Measurements from ENCODE around the gene DSCAM.
"Not testable (repeated sequence)": the region's sequence is repeated elsewhere in the genome, so short reads cannot be mapped to it uniquely, and the experiment has no call there.

Gene DSCAM

DNA sequence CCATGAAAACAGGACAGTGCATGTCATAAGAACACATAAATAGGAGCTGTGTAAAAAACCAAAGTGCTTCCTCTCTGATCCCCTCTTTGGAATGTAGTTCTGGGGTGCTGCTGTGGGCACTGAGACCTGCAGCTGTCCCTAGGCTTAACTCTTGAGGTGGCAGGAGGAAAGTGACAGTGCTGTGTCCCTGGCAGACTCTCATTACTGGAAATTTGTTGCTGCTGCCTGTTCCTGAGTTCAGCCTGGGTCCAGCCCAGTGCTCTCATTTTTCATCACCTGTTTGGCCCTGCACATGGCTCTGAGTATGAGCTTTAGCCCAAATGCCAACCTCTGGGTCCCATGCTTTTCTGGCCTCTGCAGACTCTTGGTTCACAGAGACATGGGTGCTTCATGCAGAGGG is 329.3 kb downstream of the DSCAM start:
- DNase-seq: no peak

DNA sequence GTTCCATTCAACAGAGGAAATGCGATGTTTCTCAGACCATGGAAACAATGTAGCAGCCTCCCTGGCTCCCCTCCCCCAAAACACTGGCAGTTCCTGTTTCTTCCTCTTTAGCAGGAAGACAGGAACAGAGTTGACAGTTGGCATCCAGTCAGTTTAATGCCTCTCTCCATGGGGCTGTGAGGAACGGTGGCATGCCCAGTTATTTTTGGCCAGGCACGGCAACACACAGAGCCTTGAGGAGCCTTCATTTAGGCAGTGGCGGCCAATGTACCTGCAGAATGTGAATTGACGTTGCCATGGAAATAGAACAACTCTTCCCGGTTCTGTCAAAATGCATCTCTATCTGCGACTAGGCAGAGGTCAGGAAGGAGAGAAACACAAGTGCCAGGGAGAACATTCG is 330.6 kb downstream of the DSCAM start:
- no peak for DNase-seq

DNA sequence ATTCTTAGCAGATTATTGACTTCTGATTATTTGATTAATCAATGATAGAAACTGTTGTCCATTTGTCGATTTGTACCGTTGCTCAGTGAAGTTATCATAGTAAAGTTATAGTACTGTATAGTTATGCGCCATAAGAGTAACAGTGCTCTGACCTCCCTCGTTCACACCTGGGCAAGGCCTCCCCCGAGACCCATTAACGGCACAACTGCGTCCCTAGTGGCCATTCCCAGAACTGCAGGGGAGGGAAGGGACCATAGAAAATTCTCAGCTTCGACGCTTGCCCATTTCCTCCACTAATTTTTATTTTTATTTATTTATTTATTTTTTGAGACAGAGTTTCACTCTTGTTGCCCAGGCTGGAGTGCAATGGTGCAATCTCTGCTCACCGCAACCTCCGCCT is 334.4 kb downstream of the DSCAM start:
- no peak for DNase-seq

DNA sequence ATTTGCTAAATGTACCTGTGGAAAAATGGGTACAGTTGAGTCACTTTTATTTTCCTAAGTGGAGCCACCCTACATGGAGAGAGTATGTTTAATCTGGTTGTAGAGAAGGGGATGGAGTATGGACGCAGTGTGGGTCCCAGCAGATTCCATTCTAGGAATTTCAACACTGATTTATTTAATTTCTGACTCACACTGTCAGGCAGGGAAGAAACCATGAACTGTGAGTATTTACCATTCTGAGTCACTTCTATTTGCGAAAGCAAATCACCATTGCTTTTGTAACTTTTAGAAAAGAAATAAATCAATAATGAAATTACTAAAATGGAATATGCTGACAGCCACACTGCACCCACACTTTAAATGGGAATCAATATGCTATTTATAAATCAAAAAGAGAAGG is 339.0 kb downstream of the DSCAM start:
- DNase-seq: no peak

DNA sequence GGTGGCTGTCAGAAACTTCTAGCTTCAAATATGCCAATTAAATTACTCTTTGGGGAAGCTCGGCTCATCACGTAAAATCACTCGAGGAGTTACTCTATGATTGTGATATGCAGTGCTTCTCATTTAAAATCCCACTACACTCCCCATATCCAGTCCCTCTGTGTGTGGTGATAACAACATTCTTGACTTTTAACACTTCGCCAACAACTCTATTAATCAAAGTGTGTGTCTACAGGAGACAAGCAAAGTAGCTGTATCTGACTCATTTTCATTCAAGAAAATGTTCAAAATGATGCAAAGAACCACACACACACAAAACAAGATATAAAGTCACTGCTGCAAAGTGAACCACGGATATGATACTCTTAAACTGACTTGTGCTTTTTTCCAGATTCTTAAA is 341.3 kb downstream of the DSCAM start:
- DNase-seq: no peak

DNA sequence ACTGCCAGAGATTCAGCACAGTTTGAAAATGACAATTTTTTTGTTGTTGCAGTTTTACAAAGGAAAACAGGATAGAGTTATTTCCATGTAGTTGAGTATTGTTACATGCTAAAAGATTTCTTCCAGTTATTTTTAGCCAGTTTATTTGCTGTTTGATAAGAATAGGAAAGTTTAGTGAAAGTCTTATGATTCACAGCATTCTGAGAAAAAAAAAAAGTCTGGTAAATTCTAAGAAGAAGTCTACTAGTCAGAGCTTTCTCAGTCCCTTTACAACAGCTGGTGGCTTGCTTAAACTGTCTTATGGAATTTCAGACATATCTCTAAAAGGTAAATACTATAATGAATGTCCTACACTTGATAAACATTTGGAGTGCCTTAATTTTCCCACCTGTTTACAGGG is 341.7 kb downstream of the DSCAM start:
- DNase-seq: no peak

DNA sequence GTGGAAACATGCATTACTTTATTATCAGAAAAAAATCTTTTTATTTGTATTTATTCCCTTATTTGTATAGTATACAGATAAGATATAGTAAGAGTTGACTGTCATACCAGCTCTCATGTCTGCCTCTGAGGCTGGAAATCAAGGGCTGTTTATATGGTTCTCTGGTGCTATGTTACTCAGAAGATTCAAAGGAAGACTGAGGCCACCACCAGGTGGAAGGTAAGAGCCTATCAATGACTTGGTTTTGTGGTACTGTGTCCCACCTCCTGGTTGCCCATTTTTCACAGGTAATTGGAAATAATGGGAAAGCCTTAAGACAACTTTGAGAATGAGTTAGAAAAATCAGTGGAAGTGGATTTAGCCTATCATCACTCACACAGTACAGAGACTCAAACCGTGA is 342.1 kb downstream of the DSCAM start:
- no peak for DNase-seq

DNA sequence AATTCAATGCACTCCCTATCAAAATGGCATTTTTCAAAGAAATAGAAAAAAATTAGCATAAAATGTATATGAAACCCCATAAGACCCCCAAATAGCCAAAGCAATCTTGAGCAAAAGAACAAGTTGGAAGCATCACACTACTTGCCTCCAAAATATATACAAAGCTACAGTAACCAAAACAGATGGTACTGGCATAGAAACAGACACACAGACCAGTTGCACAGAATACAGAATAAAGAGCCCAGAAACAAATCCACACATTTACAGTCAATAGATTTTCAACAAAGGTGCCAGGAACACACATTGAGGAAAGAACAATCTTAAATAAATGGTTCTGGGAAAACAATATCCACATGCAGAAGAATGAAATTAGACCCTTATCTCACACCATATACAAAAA is 350.8 kb downstream of the DSCAM start:
- DNase-seq: no peak

DNA sequence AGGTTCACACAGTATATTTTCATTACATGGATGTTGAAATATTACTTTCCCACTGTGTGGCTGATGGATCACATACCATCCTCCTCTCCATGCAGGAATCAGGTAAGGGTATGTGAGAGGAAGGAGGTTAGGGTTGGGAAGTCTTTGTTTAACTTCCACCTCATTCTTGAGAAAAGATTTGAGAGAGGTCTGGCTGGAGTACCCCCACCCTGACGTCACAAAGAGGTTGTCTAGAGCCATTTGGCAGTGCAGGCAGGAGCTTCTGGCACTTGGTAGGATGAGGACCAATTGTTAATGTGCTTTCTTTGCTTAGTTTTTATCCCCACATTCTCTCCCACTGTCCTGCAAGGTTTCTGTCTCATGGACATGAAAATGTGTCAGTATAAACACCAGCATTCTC is 356.6 kb downstream of the DSCAM start:
- DNase-seq: no peak

DNA sequence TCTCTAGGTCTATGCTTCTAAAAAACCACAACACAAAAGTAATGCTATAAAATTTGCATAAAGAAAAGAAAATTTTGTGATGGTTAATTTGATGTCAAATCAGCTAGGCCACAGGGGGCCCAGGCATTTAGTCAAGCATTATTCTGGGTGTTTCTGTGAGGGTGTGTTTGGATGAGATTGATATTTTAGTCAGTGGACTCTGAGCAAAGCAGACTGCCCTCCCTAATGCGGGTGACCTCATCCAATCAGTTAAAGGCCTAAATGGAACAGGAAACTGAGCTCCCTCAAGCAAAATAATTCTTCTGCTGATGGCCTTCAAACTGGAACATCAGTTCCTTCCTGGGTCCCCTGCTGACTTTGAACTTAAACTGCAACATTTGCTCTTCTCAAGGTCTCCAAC is 358.0 kb downstream of the DSCAM start:
- no peak for DNase-seq

DNA sequence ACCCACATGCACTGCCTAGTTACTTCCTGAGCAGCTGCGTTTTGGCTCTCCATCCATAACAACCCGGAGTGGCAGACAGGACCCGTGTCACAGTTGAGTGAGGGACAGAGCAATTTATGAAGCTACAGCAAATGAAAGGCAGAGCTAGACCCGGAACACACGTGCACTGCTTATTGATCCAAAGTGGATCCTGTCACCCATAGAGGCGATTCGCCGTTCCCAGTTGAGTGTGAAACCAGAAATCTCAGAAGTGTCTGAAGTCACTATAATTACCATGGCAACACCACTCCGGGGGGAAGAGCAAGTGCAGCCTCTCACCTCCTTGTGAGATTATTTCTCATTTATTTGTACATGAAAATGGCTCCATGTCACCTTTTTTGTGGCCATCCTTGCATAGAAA is 365.2 kb downstream of the DSCAM start:
- DNase-seq: no peak

DNA sequence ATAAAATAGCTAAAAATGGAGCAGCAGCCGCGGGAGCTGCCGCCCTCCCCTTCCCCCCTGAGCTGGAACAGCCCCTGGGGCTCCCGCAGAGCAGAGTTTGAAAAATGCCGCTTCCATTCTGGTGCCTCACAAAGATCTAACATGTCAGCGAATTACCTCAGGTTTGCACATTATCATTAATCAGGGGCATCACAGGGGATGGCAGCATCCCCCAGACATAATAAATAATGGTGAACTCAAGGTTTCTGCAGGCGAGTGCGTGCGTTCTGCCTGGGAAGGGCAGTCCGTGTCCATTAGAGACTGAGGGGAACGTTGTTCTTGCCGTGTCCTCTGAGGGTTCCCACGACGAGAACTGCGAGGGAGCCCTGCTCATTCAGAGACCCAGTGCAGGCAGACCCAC is 372.4 kb downstream of the DSCAM start:
- DNase-seq: no peak

DNA sequence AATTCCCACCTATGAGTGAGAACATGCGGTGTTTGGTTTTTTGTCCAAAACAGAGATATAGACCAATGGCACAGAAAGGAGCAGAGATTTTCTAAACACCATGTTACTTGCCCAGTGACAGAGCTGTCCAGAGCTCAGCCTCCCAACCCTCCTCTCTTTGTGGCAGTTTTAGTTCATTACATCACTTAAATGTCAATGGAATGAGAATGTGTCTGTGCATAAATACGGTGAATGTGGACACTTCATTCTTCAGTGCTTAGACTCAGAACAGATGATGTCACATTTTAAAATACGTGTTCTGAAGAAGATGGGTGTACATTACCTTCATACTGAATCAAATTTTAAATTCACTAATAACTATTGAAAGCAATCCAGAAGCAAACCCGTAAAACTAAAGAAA is 374.9 kb downstream of the DSCAM start:
- DNase-seq: no peak

DNA sequence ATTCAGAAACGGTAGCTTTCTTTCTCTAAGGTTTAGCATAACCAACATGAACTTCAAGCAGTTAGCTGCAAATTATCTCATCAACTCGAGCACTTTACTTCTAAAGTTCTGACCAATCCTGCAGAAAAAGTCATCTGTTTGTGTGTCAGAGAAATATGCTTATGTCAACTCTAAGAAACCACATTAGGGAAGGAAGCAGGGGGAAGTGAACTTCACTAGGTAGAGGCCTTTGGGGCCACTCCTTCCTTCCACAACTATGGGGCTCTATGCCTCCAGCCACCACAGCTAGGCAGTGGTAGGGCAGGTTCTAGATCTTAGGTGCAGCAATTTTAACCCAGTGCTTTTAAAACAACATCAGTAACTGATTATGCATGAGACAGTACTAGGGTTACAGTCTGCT is 375.9 kb downstream of the DSCAM start:
- no peak for DNase-seq

DNA sequence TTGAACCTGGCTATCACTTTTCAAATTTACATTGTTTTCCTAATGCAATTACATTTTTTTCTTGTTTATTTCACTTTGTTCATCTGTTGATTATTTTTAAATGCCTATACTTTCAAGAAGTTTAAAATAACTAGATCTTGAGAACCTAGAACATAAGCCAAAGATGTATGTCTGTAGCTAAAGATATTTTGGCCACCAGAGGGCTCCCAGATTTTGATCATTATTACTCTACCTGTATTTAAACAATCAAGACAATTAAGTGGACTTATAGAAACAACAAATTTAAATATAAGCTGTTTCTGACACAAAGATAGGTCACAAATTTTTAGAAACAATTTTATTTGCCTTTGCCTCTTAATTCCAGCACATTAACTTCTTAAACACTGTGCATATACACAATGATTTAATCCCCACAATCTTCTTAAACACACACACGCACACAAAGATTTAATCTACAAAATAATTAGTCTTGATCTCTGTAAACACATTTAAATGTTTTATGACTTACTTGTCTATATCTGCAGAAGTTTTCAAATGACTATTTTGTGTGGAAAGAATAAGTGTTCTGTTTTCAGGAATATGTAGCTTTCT is 380.0 kb downstream of the DSCAM start:
- DNase-seq: peak; percentile 2

DNA sequence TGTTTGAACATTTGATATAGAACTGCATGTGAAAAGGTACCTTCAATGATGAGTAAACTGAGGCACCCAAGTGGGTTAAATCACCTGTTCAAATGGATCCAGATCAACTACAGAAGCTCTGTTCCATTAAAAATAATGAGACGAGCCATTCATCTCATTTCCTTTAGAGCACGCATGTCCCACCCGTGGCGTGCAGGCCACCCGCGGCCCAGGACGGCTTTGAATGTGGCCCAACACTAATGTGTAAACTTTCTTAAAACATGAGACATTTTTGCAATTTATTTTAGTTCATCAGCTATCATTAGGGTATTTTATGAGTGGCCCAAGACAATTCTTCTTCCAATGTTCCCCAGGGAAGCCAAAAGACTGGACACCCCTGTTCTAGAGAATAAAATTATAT is 381.6 kb downstream of the DSCAM start:
- no peak for DNase-seq

DNA sequence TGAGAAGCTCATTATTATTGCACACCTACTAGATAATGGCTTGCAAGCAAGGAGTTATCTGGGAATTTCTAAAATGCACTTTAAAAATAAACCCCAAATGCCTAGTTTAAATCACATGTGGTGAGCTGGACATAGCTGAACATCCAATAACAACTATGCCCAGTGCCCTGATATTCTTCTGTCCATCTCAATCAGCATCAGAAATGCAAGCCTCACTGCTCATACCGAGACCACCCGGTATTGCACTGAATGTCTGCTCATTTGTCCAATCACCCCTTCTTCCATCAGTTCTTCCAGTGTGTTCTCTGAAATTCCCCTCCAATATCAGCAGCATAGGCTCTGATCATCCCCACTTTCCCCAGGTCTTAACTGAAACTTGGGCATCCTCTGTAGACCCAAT is 383.8 kb downstream of the DSCAM start:
- no peak for DNase-seq

DNA sequence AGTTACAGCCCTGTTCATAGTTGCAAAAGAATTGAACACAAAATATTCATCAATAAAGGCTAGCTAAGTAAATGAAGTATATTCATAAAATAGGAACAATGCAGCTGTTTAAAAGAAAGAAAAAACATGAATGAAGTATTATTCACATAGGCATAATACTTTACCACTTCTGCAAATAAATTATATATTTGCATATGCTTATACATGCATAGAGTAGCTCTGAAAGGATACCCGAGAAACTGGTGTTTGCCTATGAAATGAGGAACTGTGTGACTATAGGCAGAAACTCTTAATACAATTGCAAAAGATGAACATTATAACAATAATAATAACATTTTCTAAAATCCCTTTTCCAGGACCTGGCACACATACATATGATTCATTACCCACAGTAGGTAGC is 385.9 kb downstream of the DSCAM start:
- peak; percentile 84 for DNase-seq

DNA sequence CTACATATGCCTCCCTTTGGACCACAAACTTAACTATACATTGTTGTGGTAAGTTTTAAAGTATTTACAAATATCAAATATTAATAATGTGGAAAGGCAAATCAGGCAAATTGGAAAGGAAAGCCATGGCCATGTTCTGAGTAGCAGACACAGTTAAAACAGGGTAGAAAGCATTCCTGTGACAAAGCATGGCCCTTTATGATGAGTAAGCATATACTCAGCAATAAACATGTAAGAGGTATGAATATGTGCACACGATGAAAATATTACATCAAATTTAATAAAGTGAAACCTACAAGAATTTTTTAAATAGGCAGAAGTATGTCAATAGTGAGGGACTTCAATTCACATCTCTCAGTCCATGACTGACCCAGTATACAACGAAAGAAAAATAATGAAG is 389.2 kb downstream of the DSCAM start:
- no peak for DNase-seq

DNA sequence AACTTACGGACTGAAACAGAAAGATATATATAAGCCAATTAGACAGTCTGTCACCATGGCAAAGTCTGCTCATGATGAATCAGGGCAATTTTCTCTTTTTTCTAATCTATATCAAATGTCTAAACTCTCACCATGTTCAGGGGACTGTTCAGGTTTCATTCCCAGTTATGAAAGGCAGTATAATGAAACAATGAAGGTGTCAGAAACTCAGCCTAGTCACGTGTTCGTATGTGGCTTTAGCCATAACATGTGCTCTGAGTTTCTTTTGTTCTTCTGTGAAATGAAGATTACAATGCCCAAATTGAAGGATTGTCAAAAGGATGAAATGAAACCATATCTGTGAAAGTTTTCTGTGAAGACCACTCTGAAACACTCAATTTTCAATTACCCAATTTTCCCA is 392.9 kb downstream of the DSCAM start:
- no peak for DNase-seq

DNA sequence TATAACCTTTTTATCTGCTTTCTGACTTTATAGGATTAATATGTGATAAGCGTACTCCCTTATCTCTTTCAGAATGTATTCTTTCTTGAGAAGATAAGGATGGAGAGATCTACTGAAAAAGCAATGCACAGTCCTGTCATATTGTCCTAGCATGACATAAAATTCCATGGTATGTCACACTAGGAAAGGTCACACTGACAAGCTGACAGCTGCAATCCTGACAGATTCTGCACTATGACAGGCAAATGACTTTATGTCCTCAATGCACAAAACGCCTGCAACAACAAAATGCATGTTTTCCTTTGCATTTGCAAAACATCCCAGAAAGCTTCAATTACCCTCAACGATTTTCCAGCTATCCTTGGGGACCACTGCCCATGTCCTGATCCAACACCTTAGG is 393.8 kb downstream of the DSCAM start:
- no peak for DNase-seq

DNA sequence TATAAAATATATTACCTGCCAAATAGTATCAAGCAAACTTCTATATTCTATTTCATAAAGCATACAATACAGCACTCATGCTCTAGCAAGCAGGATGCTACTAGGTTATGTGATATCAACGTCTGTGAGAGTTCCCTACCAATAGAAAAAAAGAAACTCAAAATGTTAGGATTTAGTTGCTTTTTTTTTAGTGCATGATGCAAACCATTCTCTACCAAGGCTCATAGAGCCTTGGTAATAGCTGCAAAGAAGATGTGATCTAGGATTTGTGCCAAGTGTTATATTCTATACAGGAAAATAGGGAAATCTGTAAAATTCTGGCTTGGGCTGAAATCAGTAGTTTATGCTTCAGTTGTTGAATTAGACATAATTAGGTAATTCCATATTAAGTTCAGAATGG is 394.4 kb downstream of the DSCAM start:
- no peak for DNase-seq

DNA sequence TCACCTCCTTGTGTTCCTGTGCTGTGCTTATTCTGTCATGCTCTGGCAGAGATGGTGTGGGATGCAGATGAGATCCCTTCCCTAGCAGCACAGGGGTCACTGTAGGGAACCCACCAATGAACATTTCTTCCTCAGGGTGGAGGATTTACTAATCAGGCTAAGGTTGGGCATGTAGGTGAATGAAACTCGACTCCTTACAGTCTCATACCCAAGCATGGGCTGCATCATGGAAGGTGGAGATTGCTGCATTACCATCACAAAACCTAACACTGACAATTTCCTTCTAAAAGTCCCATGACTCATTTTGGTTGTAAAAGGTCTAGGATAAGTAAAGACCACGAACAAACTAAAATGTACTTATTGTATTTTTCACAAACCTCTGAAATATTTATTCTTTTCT is 399.9 kb downstream of the DSCAM start:
- DNase-seq: no peak

DNA sequence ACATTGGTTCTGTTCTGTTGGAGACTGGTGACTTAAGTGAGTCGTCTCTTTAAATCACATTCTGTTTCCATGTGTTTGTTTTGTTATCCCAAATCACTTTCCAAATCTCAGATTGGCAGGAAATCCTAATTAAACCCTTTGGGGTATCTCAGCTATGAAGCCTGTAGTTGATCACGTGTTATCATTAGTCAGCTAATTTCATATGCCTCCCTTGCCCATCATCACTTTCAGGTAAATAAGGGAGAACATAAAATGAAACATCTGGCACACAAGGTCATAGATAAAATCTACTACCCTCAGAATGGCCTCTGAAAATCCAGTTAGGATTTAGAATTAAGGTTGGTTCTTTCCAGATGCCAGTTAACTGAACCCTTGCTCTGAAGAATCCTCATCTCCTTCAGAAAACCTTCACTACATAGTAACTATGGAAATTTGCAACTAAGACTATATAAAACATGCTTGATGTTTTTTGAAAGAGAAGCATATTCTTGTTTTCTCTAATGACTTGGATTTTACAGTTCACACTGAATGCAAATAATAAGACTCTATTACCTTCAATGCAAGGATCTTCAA is 401.5 kb downstream of the DSCAM start:
- DNase-seq: no peak

DNA sequence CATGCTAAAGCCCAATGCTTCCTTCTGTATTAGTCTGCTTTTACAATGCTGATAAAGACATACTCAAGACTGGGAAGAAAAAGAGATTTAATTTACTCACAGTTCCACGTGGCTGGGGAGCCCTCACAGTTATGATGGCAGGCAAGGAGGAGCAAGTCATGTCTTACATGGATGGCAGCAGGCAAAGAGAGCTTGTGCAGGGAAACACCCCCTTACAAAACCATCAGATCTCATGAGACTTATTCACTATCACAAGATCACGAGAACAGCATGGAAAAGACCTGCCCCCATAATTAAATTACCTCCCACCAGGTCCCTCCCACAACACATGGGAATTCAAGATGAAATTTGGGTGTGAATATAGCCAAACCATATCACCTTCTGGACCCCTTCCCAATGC is 407.4 kb downstream of the DSCAM start:
- DNase-seq: not testable (repeated sequence)

DNA sequence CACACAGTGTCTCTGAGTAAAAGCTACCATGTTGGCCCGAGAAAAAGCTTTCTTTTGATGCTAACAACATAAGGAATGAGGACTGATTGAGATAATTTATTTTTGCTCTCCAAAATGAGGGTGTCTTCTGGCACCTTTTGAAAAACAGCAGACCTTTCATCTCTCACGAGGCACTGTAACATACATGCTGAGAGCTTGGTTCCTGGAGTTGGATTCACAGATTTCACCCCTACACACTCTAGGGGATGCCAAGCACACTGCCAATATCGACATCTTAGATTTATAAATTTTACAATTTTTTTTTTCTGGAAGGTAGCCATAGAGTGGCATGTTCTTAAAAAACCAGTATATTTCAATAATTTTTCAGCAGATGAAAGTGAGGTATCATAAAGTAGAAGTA is 408.3 kb downstream of the DSCAM start:
- no peak for DNase-seq
